ENCODE results near the gene TMEM121.
"Not testable (repeated sequence)": the region's sequence is repeated elsewhere in the genome, so short reads cannot be mapped to it uniquely, and the experiment has no call there.

Gene TMEM121

GRCh38 chr14:105528586-105529318 lies 2.4 kb downstream of the TMEM121 start:
- DNase-seq: no peak

DNA sequence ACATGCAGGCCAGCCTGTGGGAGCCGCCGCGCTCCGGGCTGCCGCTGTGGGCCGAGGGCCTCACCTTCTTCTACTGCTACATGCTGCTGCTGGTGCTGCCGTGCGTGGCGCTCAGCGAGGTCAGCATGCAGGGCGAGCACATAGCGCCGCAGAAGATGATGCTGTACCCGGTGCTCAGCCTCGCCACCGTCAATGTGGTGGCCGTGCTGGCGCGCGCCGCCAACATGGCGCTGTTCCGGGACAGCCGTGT lies 2.9 kb downstream of the TMEM121 start:
- no peak for DNase-seq

- no peak for DNase-seq
Measured at GRCh38 chr14:105529569-105530284, 3.3 kb downstream of the TMEM121 start.

DNA sequence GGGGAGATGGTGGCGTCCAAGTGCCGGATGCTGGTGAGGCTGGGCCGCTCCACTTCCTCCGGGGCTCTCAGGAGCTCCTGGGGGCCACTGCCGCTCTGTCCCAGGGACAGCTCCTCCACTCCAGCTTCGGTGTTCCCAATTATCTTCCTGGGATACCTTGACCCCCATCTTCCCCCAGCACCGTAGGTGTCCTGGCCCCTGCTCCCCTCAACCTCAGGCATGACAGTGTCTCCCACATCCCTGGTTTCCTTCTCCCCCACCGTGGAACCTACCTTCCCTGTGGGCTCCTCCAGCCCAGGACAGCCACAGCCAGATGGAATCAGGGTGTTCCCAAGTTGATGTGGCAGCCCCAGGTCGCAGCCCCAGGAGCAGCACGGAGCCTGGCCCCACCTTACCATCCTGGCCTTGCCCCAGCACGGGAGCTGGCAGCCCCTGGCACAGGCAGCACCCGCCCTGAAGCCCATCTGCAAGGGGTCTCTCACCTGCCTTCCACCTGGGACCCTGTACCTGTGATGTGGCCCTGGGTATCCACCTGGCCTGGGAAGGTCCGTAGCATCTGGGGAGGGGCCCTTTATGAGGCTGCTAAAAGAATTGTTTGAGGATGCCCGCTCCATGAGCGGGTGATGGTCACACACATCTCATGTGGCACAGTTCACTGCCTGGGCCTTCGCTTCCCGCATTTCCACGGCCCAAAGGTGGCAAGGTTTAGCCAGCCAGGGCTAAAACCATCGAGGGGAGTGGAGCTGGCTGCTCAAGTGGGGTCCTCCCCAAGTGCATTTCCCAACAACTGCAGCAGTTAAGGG lies 4.1 kb downstream of the TMEM121 start:
- no peak for DNase-seq

- no peak for DNase-seq
Measured at GRCh38 chr14:105531088-105531893, 4.9 kb downstream of the TMEM121 start.

- no peak for DNase-seq
Measured at GRCh38 chr14:105531894-105532623, 5.7 kb downstream of the TMEM121 start.

- DNase-seq: no peak
Measured at GRCh38 chr14:105532735-105533141, 6.4 kb downstream of the TMEM121 start.

DNA sequence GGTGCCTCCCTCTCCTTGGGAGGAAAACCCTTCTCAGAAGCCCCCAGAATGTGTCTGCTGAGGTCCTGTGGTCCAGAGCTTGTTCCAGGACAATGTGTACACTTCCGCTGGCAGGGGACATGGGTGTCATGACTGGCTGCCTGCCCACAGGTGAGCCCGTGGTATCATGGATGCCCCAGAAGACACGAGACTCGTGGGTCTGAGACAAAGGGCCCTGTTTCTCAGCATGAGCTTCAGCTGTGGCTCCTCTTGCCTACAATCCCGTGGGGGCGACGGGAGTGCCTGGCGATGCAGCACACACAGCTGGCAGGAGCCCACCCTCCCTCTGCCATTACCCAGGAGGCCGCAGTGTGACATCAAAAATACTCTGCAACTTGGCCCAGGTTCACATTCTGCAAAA lies 7.0 kb downstream of the TMEM121 start:
- DNase-seq: no peak

GRCh38 chr14:105533811-105534498 lies 7.6 kb downstream of the TMEM121 start:
- no peak for DNase-seq

GRCh38 chr14:105534586-105534985 lies 8.2 kb downstream of the TMEM121 start:
- no peak for DNase-seq

DNA sequence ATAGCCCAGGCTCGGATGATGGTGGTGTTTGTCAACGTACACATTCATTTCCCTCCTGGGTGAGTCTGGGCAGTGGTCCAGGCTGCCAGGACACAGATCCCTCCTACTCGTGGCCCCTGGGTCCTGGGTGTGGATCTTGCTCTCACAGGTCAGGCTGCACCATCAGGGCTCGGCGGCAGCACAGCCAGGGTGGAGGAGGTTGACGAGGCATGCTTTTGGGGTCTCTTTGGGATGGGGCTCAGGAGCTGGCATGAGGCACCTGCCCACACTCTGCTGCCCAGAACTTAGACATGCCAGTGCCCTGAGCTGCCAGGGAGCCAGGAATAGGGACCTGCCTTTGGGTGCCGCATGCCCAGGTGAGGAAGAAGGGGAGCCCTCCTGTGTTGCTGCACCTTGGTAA lies 9.7 kb downstream of the TMEM121 start:
- no peak for DNase-seq

GRCh38 chr14:105536691-105537579 lies 10.6 kb downstream of the TMEM121 start:
- DNase-seq: no peak

DNA sequence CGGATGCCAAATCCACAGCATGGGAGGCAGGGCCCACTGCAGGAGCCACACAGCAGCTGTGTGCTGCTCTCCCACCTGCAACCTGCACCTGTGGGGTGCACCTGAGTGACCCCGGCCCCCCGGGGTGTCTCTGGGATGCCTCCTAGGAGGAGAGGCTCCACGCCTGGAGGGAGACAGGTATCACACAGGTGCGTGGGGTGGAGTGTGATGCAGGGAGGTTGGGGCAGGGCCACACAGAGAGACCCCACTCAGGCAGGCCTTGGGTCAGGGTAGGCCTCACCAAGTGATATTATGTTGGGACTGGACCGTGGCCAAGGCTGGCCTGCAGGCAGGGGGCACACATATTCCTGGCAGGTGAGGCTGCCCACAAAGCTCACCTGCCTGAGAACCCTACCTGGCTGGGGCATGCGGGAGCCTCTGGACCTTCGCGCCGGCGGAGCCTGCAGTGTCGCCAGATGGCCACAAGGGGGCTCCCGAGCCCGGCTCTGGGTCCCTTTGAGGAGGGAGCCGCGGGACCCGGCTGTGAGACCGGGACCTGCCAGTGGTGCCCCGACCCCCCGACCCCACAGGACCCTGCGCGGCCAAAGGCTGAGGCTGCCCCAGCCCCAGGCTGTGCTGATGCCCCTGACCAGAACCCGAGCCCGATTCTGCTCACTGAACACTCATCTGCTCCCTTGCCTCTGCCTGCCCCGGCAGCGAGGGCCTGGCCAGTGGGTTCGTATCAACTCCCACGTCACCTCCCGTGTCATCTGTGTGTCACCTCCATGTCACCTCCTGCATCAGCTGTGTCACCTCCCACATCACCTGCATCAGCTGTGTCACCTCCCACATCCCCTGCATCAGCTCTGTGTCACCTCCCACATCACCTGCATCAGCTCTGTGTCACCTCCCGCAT lies 11.4 kb downstream of the TMEM121 start:
- DNase-seq: peak; percentile 63

DNA sequence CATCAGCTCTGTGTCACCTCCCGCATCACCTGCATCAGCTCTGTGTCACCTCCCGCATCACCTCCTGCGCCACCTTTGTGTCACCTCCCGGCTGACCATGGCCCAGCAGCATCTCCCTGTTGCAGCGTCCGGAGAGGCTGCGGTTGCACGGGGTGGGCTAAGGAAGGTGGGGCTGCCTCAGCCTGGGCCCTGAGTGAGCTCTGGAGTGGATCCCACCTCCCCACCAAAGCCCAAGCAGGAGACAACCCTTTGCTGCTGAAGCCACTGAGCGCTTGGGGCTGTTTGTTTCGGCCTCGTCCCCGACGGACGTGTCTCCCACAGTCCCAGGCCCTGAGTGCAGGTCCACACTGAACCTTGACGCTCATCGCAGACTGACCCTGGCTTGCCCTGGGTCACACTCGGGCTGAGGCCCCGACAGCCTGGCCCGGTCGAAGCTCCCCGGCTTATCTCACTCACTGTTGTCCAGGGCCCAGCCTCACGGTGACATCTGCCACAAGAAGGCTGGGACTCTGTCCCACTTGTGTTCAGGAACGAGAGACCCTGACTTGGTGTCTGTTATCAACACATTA lies 12.2 kb downstream of the TMEM121 start:
- no peak for DNase-seq

DNA sequence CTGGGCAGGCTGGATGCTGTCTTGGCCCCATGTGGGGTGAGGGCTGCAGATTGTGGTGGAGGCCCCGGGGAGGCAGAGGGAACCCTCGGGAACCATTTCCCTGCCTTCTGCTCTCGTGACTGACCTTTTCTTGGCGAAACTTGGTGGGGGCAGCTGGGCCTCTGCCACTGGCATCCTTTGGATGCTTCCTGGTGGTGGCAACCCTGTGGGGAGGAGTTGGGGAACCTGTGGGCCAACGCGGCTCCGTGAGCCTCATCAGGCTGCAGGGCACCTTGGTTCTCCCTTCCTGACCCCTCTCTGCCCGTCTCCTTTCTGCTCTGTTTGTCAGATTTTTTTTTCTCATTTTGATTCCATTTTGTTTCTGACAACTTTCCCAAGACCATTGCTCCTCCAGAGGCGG lies 14.4 kb downstream of the TMEM121 start:
- DNase-seq: no peak

GRCh38 chr14:105541218-105541875 lies 15.0 kb downstream of the TMEM121 start:
- no peak for DNase-seq

DNA sequence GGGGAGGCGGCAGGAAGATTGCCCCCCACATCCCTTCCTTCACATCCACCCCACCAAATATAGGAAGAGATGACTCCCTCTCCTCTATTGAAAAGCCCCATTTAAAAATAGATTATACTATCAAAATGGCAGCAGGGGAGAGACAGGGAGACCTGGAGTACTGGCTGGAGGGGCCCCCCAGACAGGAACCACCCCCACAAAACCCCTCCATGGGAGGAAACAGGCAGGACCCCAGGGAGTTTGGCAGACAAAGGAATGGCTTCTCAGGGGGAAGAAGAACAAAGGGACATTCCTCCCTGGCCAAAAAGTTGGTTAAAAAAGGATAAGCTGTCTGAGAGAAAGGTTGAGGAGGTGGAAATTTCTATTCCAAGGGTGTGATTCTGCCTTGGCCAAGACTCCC lies 19.3 kb downstream of the TMEM121 start:
- DNase-seq: not testable (repeated sequence)

GRCh38 chr14:105546410-105546809 lies 20.0 kb downstream of the TMEM121 start:
- not testable (repeated sequence) for DNase-seq

DNA sequence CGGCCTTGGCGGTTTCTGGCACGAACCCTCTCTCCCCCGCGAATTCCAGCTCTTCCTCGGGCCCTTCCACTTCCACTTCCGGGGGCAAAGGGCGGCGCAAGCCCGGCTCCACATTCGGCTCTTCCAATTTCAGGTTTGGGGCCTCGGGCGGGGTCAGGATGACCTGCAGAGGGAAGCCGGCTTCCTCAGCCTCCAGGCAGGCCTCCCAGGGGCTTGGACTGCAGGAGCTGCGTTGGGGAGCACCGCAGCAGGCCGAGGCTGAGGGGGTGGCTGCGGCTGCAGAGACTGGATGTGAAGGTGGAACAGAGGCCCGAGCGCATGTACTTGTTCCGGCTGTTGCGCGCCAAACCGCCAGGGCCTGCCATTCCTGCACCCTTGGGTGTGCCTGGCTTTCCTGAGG lies 20.7 kb downstream of the TMEM121 start:
- not testable (repeated sequence) for DNase-seq
